GM18907 (cell line): ENCODE results near the gene TPGS1.

Experiments used
- ATAC-seq: cut with Tn5 transposase; IDR thresholded peaks from one replicate; pipeline ENCODE4 v1.9.1; 2021; ENCODE audit warnings: mild to moderate bottlenecking, moderate library complexity; ENCODE audit not compliant: unreplicated experiment

The TPGS1 gene

DNA sequence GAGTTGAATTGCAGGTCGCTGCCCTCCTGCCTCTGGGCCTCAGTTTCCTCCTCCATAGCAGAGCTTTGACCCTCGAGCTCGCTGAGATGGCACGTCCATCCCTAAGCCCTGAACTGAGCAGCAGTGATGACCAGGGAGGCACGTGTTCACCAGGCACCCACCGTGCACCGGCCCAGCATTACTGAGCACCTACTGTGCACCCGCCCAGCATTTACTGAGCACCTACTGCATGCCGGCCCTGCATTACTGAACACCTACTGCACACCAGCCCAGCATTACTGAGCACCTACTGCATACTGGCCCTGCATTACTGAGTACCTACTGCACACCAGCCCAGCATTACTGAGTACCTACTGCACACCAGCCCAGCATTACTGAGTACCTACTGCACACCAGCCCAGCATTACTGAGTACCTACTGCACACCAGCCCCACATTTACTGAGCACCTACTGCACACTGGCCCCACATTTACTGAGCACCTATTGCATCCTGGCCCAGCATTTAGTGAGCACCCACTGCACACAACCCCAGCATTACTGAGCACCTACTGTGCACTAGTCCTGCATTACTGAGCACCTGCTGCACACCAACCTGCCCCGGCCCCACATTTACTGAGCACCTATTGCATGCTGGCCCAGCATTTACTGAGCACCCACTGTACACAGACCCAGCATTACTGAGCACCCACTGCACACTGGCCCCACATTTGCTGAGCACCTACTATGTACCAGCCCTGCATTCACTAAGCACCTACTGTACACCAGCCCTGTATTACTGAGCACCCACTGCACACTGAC lies 6.3 kb downstream of the TPGS1 start:
- ATAC-seq, result no peak

DNA sequence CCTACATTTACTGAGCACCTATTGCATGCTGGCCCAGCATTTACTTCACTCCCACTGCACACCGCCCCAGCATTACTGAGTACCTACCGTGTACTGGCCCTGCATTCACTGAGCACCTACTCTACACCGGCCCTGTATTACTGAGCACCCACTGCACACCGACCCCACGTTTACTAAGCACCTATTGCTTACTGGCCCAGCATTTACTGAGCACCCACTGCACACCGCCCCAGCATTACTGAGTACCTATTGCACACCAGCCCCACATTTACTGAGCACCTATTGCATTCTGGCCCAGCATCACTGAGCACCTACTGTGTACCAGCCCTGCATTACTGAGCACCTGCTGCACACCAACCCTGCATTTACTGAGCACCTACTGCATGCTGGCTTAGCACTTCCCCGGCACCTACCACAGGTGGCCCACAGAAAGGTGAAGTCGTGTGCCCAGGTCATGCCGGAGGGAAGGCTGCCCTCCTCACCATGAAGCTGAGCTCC lies 6.9 kb downstream of the TPGS1 start:
- ATAC-seq, result no peak

DNA sequence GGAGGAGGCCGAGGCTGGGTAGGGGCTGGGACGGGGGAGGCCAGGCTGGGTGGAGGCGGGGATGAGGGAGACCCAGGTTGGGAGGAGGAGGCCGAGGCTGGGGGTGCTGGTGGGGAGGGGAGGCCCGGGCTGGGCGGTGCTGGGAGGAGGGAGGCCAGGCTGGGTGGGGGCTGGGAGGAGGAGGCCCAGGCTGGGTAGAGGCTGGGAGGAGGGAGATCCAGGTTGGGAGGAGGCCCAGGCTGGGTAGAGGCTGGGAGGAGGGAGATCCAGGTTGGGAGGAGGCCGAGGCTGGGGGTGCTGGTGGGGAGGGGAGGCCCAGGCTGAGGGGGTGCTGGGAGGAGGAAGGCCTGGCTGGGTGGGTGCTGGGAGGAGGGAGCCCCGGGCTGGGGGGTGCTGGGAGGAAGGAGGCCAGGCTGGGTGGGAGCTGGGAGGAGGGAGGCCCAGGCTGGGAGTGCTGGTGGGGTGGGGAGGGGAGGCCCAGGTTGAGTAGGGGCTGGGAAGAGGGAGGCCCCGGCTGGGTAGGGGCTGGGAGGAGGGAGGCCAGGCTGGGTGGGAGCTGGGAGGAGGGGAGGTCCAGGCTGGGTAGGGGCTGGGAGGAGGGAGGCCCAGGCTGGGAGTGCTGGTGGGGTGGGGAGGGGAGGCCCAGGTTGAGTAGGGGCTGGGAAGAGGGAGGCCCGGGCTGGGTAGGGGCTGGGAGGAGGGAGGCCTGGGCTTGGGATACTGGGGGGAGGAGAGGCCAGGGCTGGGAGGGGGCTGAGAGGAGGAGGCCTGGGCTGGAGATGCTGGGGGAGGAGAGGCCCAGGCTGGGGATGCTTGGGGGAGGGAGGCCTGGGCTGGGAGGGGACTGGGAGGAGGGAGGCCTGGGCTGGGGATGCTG lies 10.7 kb downstream of the TPGS1 start:
- ATAC-seq, result no peak

DNA sequence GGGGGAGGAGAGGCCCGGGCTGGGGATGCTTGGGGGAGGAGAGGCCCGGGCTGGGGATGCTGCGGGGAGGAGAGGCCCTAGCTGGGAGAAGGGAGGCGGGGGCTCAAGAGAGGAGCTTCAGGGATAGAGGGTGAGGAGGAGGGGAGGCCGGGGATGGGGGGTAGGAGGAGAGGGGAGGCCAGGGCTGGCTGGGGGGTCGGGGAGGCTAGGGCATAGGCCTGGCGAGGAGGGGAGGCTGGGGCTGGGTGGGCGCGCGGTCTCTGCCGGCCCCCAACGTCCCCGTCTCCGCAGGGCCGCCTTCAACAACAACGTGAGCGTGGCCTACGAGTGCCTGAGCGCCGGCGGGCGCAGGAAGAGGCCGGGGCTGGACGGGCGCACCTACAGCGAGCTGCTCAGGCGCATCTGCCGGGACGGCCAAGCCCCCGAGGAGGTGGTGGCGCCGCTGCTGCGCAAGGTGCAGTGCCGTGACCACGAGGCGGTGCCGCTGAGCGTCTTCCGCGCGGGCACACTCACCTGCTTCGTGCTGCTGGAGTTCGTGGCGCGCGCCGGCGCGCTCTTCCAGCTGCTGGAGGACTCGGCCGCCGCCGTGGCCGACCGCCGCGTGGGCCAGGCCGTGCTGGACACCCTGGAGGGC lies 11.4 kb downstream of the TPGS1 start:
- ATAC-seq, result no peak

DNA sequence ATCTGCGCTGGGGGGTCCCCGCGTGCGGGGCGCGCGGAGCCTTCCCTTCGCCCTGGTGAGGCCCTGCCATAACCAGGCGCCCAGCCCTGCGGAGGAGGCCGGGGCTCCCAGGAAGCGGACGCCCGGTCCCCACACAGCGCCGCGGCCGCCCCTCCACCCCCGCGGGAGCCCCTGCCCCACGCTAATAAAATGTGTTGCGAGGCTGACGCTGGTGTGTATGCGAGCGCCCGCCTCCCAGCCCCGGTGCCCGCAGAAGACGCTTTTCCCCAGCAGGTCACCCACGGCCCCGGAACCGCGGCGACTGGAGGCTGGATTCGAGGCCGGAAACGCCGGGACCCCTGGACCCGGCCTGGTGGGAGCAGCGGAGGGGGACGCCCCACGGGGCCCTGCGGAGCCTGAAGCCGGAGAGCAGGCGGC lies 12.2 kb downstream of the TPGS1 start:
- no peak for ATAC-seq

DNA sequence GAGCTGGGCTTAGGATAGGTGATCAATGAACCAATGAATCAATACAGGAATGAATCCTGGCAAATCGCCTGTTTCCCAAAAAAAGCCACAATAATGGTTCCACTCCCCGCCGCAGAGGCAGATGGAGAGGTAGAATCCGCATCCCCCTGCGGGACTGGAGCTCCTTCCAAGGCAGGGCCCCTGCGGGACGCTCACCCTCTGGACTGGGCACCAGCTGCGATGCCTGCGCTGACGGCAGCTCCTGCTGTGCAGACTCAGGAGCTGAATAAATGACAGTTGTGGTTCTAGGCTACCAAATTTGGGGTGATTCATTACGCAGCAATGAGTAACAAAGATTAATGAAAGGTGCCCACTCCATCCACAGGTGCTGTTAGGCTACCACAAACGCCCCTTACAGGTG lies 15.4 kb downstream of the TPGS1 start:
- ATAC-seq, result no peak

DNA sequence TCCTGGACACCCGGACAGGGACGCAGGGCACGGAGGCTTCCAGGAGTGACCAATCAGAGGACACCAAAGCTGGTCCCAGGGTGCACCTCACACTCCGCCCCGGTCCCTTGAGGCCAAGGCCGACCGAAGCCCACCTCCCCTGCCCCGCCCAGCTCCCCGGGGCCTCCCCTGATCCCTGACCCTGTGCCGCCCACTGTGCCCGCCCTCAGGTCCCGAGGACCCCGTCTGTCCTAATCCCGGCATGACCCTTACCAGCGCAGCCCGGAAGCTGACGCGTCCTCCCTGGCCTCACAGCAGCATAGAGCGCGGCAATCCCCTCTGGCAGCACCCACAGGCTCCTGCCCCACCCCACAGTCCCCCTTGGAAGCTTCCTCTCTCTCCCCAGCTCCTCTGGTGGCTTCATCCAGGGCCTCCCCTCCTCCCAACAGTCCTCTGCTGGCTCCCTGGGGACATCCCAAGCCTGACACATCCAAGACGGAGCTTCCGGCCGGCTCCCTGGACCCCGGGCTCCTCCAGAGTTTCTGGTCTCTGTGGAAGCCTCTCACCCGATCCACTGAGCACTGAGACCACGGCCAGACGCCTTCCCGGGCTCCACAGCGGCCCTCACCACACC lies 16.9 kb downstream of the TPGS1 start:
- no peak for ATAC-seq

DNA sequence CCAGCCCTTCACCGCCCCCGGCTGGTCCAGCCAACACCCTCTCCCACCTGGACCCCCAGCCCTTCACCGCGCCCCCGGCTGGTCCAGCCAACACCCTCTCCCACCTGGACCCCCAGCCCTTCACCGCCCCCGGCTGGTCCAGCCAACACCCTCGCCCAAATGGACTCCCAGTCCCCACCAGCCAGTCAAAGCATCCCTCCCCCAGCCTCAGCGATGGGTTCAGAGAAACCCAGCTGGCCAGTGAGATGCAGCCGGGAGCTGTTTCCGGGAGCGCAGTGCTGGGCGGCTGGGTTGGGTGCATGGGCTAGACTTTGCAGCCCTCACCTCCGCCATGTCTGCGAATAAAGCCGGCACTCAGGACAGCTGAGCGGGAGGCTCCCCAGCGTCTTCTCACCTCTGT lies 17.7 kb downstream of the TPGS1 start:
- ATAC-seq, result no peak

DNA sequence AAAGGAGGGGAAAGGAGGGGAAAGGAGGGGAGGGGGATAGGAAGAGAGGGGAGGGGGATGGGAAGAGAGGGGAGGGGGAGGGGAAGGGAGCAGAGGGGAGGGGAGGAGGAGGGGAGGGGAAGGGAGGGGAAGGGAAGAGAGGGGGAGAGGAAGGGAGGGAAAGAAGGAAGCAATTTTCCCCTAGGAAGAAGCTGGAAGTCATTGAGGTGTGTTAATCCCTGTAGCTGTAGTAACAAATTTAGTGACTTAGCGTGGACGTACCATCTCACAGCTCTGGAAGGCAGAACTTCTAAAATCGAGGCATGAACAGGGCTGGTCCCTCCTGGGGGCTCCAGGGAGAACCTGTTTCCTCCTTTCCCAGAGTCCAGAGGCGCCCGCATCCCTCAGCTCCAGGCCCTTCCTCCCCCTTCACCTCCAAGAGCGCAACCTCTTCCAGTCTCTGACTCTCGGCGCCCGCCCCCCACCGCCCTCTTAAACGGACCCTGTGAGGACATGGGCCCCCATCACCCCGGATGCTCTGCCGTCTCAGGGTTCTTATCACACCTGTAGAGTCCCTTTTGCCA lies 18.6 kb downstream of the TPGS1 start:
- ATAC-seq, result no peak

DNA sequence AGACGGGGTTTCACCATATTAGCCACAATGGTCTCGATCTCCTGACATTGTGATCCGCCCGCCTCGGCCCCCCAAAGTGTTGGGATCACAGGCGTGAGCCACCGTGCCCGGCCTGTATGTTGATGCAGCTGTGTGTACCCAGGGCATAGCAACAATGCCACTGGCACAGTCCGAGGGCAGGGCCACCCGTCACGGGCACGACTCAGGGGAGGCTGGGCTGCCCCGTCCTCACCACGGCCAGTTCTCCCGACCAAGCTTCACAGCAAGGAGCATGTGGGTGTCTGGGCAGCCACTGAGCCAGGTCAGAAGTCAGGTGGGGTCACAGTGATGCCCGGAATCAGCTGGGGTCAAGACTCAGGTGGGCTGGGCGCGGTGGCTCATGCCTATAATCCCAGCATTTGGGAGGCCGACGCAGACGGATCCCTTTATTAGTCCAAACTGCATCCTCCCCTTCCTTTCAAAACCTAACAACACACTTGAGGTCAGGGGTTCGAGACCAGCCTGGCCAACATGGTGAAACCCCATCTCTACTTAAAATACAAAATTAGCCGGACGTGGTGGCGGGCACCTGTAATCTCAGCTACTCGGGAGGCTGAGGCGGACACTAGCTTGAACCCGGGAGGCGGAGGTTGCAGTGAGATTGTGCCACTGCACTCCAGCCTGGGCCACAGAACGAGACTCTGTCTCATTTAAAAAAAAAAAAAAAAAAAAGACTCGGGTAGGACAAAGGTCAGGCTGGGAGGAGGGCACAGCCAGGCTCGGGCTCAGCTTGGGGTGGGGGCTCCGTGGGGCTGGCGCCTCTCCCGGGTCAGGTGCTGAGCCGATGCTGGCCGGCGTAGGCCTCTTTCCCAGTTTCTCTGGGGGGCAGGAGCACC lies 23.1 kb downstream of the TPGS1 start:
- peak; percentile 0 for ATAC-seq

DNA sequence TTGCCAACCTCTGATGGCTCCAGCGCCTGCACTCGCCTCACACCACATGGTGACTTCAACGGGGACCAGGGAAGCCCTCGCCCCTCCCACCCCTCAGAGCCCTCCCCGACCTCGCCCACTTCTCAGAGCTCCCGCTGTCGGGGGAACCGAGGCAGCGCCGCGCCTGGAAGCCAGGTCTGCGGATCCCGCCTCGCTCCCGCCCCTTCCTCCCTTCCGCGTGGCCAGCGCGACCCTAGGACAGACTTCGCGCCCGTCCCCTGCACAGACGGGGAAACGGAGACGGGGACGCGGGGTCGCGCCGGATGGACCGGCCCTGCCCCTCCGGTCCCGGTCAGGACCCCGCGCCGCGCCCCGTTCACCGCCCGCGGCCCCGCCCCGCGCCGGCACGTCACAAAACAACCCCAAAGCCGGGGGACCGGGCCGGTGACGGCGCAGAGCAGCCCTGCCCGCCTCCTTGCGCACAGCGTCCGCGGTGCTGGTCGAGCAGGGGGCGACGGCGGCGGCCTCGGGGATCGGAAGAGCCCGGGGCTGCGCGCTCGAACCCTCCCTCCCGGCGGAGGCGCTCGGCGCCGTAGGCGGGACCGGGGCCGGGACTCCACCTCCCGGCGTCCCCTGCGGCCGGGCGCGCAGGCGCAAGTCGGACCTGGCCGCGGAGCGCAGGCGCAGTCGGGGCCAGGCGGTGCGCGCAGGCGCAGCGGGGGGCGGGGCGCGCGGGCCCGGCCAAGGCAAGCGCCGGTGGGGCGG lies 23.9 kb downstream of the TPGS1 start:
- ATAC-seq, result peak; percentile 64

DNA sequence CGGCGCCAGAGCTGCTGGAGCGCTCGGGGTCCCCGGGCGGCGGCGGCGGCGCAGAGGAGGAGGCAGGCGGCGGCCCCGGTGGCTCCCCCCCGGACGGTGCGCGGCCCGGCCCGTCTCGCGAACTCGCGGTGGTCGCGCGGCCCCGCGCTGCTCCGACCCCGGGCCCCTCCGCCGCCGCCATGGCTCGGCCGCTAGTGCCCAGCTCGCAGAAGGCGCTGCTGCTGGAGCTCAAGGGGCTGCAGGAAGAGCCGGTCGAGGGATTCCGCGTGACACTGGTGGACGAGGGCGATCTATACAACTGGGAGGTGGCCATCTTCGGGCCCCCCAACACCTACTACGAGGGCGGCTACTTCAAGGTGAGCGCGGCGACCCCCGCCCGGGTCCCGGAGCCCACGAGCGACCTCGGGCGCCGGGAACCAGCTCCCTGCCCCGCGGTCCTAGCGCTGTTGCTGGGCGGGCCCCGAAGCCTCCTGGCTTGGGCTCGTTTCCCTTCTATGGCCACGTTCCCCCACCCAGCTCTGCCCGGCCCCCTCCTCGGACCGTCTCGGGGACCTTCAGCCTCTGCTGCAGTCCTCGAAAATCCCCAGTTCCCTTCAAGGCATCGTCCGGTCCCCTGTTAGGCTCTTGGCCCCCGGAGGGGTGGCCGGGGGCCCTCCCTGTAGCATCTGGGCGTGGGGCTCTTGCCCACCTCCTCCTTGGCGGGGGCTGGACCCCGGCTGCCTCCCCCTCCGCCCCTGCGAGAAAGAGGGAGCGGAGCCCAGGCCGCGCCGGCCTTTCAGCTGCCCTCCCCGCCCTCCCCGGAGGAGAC lies 24.7 kb downstream of the TPGS1 start, which contains the start of gene CDC34:
TSS of gene CDC34 (plus strand) at position 8 of the 808 bp plus-strand sequence. CDS start at position 180, 172 bp downstream.
- ATAC-seq, result peak; percentile 59

DNA sequence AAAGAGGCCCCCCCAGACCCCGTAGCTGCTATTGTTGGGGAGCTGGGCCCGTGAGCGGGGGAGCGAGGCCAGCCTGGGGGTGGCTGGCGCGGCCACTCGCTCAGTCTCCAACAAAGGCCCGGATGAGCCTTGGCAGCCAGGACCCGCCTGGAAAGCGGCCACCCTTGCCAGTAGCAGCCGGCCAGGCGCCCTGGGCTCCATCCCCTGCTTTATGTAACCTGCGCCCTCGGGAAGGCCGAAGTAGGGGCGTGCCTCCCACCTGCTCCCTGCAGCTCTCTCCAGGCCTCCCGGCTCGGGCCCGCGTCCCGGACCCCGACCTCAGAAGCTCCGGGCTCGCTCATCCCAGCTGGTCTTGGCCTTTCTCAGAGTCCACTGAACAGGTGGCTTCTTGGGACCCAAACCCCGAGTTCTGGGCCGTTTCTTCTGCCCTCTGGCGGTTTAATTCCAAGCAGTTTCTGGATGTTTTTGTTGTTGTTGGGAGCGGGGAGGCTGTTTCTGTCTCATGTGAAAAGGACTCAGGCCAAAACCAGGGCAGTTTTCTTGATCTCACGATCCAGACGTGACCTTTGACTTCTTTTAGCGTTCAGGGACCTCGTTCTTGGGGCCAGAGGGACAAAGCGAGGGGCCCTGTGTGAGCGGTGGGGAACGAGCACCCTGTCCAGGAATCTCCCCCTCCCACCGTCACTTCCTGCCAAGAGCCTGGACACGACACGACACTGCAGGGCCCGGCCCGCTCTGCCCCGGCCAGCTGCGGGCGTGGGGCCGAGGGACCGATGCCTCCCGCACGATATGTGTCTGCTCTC lies 25.5 kb downstream of the TPGS1 start:
- ATAC-seq, result no peak

DNA sequence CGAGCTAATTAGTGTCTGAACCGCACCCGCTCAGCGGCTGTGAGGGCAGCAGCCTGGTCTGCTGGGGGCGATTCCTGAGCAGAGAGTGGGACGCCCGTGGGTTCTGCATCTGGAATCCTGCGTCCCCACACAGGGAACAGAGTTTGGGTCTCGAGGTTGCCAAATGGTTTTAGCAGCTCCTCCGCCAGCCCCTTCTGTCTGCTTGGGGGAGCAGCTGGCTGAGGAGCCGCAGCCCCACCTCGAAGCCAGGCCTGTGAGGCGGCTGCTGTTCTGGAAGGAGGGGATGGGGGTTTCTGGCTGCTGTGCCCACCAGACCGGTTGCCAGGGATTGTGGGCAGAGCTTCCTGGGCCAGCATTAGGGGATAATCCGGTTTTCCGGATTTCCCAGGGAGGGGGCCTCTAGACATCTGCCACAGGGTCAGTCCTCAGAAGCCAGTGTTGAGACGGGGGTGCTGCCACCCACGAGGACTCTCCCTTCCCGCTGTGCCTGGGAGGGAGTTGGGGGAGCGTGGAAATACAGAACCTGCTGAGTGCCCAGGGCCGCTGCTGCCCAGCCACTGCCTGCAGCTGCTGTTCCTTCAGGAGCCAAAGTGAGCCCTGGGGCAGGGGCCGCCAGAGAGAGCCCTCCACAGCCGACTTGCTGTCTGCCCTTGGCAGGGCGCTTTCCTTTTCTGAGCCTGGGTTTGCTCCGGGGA lies 26.2 kb downstream of the TPGS1 start:
- no peak for ATAC-seq

DNA sequence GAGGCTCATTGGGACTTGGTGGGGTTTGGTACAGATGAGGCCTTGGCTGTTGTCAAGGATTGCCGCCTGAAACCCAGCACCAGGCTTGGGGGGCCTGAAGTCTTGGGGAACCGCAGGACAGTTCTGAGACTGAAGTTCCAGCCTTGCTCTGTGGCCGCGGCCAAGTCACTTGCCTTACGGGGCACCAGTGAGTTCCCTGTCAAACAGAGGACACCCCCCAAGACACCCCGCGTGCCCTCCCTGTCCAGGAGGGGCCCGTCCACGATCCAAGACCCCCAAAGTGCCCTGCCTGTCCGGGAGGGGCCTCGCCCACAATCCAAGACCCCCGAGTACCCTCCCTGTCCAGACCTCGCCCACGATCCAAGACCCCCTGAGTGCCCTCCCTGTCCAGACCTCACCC lies 26.8 kb downstream of the TPGS1 start:
- no peak for ATAC-seq

DNA sequence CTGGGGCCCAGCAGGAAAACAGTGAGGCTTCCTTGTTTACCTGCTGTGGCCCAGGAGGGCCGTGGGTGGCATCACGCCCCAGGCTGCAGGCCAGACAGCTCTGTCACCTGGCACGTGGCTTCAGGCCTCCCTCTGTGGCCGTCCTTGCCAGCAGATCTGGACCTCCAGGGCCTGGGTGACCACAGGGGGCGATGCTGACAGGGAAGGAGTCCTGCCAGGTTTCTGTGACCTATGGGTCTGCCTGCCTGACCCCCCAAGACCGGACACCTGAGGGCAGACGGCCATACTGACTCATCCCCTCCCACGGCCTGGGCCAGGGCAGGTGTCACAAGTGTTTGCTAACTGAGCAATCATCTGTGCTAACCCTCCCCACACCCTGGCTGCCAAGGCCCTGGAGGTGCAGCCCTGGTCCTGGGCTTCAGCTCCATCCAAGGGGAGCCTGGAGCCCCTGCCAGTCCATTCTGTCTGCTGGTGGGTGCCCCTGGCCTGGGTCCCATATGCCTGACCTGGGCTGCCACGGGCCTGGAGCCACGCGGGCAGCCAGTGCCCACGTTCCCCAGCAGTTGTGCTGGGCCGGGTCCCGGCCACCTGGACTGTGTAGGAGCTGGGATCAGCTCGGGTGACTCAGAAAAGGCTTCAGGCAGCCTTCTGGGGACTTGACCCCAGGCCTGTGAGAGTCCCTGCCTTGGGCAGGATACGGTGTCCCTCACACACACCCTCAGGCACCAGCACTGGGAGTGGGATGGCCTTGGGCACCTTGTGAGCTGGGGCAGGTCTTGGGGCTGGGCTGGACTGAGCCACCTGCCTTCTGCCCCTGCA lies 27.9 kb downstream of the TPGS1 start:
- no peak for ATAC-seq
